Renal cortex interstitium (tissue), 11 donors: ENCODE measurements around the gene AP2A2. TPM values are rescaled to one million over a fixed set of nuclear protein-coding genes. Genes with fewer than 3 reads are reported as not detected.

ENCODE experiments used
- DNase-seq, 11 donors: peaks; one replicate each; pipeline ENCODE4 v3.0.0-alpha.2; 2013; ENCODE audit warnings: low read depth in 9 of 11, low spot score in 4 of 11; ENCODE audit errors: extremely low read depth in 1 of 11
- polyA plus RNA-seq, 3 donors: library from polyadenylated mRNA; unstranded; fragments of 120-200 nt; gene quantifications; one replicate each; pipeline ENCODE4 v1.2.1, GENCODE V29; 2013; ENCODE audit not compliant: insufficient read length in 3 of 3

Gene AP2A2
- polyA plus RNA-seq, 3 donors, result 105 to 133 (median 108) TPM

DNA sequence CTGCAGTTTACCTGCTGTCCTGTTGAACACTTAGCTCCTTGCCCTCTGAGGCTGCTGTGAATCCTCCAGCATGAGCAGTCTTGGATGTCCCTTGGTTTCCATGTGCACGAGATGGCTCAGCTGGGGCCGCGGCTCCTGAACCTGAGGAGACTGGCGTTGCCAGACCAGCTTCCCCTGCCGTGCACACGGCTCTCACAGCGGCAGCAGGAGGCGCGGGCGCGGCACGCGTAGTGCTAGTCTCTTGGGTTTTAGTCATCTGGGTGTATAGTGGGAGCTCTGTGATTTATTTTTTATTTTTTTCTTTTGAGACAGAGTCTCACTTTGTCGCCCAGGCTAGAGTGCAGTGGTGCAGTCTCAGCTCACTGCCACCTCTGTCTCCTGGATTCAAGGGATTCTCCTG lies 56.1 kb downstream of the AP2A2 start:
- DNase-seq, result no peak

DNA sequence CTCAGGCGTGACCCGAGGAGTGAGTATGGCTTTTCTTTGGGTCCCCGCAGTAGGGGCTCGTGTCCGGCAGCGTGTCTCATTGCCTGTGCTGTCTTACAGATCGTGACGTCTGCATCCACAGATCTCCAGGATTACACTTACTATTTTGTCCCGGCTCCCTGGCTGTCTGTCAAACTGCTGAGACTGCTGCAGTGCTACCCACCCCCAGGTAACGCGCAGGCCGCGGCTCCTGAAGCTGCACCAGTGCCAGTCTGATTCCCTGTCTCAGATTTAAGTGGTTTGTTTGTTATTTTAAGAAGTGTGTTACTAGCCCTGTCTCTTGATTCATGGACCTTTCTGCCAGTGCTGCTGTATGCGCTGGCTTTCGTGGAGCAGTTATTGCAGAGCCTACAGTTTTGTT lies 58.9 kb downstream of the AP2A2 start:
- DNase-seq, result no peak

DNA sequence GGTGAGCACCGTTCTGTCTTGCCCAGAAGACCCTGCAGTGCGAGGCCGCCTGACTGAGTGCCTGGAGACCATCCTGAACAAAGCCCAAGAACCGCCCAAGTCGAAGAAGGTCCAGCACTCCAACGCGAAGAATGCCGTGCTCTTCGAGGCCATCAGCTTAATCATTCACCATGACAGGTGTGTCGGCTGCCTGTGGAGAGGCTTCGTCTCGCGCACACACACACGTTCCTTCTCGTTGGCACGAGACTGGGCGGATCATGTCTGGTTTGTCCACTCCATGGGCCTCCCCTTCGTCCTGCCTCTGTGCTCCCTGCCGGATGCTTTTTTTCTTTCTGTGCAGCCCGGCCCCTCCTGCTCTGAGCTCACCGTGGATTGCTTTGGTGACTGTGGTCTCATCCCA lies 59.7 kb downstream of the AP2A2 start:
- peak in 2 of 11 donors; percentile 24 to 63 for DNase-seq

DNA sequence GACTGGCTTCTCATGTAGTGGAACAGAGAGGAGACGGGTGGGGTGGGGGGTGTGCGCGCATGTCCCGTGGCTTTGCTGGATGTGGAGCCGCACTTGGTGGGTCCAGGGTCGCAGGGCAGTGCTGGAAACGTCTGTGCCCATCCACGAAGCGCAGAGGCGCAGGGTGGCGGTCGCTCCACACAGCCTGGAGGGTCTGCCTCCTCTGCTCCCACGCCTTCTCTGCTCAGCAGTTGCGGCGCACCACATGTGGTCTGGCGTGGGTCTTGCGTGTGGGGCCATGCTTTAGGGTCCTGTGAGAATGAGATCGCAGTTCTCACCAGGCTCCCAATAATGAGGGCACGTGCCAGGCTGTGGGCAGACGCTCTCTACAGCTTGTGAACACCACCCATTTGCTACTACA lies 60.2 kb downstream of the AP2A2 start:
- no peak for DNase-seq

DNA sequence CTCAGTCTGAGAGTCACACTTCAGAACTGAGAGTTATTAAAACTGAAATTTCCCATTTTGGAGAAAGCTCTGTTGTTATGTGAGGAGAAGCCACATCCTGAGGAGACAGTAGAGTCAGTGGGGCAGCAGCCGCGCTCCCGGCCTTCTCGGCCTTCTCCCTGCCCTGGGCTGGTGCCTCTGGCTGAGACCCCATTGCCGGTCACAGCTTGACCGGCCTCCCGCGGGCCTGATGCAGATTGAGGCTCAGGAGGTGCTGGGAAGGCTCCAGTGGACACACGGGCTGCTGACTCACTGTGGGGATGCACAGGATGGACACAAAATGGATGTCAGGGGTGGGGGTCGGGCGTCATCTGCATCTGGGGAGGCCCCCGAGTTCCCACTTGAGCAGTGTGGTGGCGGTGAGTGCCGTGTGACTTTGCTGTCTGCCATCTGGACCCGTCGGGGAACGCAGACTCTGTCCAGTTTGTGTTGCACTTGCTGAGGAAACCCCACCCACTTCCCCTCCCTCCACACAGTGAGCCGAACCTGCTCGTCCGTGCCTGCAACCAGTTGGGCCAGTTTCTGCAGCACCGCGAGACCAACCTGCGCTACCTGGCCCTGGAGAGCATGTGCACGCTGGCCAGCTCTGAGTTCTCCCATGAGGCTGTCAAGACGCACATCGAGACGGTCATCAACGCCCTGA lies 60.7 kb downstream of the AP2A2 start:
- DNase-seq, result peak in 3 of 11 donors; percentile 36 to 62 (median 47)

DNA sequence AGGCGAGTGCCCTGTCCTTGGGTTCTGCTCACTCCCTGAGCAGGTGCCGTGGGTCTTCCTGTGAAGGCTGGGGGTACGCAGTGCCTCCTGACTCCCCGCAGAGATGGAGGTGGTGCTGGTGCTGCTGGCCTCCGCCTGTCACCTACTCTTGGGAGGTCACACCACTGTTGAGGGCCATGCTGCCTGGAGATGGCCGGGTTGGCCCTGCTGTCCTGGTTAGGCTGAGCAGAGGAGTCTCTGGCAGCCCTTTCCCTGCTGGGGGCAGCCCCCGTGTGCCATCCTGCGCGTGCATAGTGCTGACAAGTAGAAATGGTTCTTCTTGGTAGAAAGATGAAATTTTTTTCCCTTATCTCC lies 61.3 kb downstream of the AP2A2 start:
- DNase-seq, result no peak

DNA sequence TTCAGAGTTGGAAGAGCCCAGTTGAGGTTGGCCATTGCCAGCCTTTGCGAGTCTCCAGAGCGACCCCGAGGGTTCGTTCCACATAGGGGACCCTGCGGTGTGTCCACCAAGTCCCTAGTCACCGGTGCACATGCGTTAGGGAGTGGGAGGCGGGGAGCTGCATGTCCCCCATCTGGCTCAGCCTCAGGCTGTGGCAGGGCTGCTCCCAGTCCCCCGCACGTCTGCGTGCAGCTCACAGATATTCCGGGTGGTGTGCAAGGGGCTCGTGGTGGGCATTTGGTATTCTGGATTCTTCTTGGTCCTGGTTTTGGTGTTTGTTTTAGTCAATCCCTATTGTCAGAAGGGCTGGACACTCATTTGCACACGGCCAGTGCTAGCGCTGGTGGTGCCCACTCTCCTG lies 62.0 kb downstream of the AP2A2 start:
- no peak for DNase-seq

DNA sequence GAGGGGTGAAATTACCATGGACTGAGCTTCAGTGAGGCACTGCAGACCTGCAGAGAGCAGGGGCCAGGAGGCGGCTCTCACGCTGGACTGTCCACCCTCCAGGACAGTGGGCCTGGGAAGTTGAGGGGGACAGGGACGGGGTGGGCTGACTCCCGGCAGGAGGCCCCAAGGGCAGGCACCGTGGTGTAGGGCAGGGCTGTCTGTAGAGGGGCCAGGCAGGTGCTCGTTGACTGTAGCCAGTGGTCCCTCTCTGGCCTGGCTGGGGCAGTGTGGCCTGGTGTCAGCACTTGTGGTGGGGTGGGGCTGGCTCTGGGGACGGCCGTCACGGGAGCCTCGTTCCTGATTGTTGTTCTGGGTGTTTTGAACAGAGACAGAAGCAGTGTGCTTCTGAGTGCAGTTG lies 64.4 kb downstream of the AP2A2 start:
- DNase-seq, result no peak

DNA sequence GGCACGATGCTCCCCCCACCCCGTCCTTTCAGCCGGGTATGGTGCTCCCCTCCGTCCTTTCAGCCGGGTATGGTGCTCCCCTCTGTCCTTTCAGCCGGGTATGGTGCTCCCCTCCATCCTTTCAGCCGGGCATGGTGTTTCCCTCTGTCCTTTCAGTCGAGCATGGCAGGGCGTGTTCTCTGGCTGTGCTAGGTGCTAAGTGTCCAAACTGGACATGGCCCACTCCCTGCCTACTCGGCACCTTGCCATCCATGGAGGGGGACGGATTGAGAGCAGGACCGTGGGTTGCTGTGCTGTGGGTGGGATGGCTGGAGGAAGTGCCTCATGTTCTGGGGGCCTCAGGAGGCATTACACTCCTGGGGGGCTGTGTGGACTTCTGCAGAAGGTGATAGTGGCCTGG lies 65.4 kb downstream of the AP2A2 start:
- no peak for DNase-seq

DNA sequence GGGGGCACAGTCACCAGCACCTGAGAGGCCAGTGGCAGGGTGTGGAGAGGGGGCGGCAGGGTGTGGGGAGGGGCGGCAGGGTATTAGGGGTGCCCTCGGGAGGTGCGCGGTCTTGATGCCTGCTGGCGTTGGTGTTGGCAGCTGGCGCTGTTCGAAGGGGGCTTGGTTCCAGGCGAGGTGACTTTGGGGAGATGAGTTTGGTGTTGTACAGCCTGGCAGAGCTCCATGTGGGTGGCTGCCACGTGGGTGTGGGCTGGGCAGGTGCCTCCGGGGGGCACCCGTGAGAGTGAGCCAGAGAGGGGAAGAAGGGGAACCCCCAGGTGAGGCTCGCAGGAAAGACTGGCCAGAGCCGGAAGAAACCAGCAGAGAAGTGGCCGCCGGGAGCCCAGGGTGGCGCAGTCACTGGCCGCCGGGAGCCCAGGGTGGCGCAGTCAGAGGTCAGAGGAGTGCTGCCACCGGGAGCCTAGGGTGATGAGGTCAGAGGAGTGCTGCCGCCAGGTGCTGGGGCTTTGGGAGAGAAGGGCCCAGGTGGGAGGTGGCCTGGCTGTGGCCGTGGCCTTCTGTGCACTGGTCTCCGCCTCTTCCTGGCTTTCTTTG lies 66.1 kb downstream of the AP2A2 start:
- no peak for DNase-seq

DNA sequence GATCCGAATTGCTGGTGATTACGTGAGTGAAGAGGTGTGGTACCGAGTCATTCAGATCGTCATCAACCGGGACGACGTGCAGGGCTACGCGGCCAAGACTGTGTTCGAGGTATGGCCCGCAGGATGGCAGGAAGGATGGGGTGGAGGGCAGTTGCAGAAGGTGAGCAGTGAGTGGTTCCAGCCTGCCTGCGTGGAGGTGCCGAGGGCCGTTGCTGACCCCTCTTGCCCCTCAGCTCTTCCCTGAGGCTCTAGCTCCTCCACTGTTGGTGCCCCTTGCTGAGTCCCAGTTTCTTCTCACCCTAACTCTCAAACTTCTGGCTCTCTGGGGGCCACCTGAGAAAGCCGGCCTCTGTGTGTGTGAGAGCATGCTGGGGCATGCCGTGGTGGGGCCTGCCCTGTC lies 66.9 kb downstream of the AP2A2 start:
- no peak for DNase-seq

DNA sequence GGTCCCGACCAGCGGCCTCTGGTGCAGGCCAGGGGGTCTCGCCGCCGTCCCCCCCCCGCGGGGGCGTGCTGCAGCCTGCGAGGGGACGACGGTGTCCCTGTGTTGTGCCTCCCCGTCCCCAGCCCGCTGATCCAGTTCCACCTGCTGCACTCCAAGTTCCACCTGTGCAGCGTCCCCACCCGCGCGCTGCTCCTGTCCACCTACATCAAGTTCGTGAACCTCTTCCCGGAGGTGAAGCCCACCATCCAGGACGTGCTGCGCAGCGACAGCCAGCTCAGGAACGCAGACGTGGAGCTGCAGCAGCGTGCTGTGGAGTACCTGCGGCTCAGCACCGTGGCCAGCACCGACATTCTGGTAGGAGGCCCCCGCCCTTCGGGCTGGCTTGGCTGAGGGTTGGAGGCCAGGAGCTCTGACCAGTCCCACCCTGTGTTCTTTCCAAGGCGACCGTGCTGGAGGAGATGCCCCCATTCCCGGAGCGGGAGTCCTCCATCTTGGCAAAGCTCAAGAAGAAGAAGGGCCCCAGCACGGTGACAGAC lies 68.0 kb downstream of the AP2A2 start:
- no peak for DNase-seq

DNA sequence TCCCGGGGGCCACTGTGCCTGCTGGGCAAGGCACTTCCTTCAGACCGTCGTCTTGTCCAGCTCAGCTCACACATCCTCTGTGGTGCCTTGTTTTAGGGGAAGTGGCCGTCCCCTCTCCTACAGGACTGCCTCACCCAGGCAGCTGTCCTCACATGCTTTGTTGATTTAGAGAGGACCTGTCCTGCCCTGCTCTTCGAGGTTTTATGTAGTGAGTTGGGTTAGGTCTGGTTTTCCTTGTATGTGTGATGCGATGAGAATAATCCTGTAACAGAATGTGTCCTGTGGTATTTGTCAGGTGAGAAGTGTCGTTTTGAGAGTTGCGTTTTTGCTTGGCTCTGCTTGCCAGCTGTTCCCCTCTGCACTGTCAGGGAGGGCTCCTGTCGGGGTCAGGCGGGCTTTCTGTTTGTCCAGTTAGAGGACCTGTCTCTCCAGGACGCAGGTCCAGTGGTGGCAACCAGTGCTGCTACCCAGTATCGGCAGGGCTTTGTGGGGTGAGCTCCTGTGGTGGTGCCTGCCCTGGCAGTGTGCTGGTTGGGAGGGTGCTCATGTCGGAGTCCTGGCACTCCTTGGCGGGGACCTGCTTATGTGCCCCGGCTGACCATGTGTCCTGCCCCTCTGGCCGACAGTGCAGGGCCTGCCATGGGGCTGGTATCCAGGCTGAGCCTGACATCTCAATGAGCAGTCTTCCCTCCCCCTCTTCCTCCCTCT lies 69.5 kb downstream of the AP2A2 start:
- no peak for DNase-seq

DNA sequence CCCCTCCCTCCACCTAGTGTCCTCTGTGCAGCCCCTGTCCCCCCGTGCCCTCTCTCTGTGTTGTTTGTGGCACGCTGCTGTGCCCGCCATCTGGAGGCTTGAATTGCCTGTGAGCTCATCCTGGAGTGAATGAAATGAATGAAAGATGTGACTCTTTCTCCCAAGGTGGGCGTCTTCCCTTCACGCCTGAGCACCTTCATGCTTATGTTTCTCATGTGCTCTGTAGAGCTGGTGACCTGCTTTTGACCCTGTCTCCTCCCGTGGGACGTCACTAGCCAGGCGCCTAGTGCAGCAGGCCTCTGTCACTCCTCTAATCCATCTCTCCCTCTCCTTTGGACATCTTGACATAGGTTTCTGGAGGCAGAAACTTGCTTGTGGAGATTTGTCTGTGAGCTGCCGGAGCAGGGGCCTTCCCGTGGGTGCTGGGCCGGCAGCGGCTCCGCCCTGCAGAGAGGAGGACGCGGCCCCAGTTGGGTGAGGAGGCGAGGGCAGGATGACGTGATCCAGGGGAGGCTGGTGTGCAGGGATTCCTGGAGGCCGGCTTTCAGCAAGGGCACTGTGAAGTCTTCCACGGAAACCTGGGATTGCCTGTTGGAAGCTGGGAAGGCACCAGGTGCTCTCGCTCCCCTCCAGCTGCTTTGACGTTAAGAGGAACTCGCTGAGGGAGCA lies 70.2 kb downstream of the AP2A2 start:
- peak in 9 of 11 donors; percentile 45 to 87 (median 81) for DNase-seq

DNA sequence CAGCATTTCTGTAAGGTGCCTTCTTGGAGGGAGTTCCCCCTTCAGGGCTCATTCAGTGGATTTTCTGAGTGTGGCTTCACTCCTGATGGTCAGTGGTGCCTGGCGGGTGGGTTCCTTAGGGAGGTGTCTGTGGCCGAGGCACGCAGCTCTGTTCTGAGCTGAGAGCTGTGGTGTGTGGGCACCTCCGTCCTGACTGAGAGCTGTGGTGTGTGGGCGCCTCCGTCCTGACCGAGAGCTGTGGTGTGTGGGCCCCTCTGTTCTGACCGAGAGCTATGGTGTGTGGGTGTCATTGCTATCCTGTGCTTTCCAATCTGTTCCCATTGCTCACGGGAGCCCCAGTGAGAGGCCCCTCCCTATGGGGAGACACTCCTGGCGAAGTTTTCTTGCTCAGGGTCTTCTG lies 71.0 kb downstream of the AP2A2 start:
- no peak for DNase-seq

DNA sequence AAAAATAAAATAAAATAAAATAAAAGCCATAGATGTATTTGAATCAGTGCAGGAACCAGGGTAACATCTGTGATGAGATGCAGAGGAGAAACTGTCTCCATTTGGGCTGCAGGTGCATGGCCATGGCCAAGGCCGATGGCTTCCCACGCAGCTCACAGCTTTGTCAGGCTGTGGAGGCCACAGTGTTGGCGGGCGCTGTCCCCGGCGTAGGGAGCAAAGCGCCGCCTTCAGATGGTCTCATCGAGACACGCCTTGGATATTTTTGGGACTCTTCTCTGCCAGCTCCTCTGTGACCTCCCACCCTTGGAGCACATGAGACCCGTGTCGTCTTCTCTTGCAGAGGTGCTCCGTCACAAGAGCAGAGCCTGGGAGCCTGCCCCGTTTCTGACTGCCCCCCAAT lies 72.2 kb downstream of the AP2A2 start:
- no peak for DNase-seq

DNA sequence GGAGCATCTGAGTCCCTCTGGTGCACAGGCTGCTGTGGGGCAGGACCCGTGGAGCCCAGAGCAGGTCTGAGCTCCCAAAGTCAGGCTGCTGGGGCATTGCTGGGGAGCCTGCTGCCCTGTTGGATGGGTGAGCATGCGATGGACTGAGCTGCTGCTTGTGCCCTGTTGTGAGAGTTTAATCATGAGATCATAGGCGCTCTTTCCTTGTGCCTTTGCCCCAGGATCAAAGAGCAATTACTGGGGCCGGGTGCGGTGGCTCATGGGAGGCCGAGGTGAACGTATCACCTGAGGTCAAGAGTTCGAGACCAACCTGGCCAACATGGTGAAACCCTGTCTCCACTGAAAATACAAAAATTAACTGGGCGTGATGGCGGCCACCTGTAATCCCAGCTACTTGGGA lies 73.3 kb downstream of the AP2A2 start:
- DNase-seq, result no peak

DNA sequence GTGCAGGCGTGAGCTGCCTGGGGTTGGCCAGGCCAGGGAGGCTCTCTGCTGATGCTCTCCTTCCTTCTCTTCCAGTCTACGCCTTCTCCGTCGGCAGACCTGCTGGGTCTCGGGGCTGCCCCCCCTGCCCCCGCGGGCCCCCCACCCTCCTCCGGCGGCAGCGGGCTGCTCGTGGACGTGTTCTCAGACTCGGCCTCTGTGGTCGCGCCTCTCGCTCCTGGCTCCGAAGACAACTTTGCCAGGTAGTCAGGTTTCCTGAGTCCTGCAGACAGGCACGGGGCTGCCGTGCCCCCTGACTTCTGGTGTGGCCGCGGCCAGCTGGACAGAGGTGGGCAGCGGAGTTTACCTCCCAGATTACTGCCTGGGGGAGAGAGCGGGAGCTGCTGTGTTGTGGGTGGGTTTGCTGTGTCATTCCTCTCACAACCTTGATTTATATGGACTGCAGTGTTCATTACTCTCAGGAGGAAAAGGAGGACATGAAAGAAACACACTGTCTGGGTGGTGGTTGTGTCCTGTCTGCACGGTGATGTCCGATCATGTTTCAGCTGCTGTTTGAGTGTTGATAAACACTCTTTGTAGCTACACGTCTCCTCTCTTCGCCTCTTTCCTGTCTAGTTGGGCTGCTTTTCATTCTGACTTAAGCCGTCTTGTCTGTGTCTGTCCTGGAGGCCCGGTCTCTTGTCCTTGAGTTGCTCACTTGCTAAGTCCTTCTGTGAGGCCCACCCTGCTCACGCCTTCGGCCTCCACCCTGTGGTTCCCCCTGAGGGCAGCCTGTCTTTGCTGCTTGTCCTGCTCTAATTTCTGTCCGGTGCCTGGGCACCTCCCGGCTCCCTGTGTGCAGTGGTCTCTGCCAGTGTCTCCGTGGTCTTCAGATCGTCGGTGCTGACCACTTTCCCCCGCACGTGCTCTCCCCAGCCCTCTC lies 74.9 kb downstream of the AP2A2 start:
- DNase-seq, result peak in 6 of 11 donors; percentile 30 to 67 (median 56)
